Neural crest cell (in vitro differentiated cells): ENCODE results near the gene SLC66A3. TPM values are rescaled to one million over a fixed set of nuclear protein-coding genes. Genes with fewer than 3 reads are reported as not detected.

Experiments
- total RNA-seq: library from RNA; stranded (reverse); gene quantifications from 2 replicates; pipeline ENCODE4 v1.2.1, GENCODE V29; 2021

Gene SLC66A3
- total RNA-seq, 1 donor from 2014 or later: 5.1 TPM

Other genes with a start within 250 kb of the SLC66A3 start
- 0.93 and 1.1 TPM in 2 replicates for gene KCNF1, start 243.5 kb upstream of the SLC66A3 start, total RNA-seq
- 47.2 and 53.7 TPM in 2 replicates for gene ROCK2, start 189.2 kb downstream of the SLC66A3 start, total RNA-seq